Astrocyte of the hippocampus (primary cell): Measurements from ENCODE around the gene PTGDR2.

Experiments
- DNase-seq: peaks from one replicate; pipeline ENCODE4 v3.0.0; 2011; ENCODE audit warnings: low read depth, low spot score

The PTGDR2 gene

GRCh38 chr11:60874421-60875365, 18.9 kb upstream of the PTGDR2 start:
- no peak for DNase-seq

GRCh38 chr11:60873533-60873932, 17.8 kb upstream of the PTGDR2 start:
- no peak for DNase-seq

- DNase-seq = peak; percentile 76
These were observed 17.3 kb upstream of the PTGDR2 start for GRCh38 chr11:60872961-60873524.

- no peak for DNase-seq
These were observed 16.6 kb upstream of the PTGDR2 start for GRCh38 chr11:60872124-60872960.

GRCh38 chr11:60871378-60872061, 15.8 kb upstream of the PTGDR2 start:
- peak; percentile 57 for DNase-seq

GRCh38 chr11:60870733-60871377, 15.1 kb upstream of the PTGDR2 start:
- DNase-seq = no peak

GRCh38 chr11:60870276-60870675, 14.5 kb upstream of the PTGDR2 start:
- no peak for DNase-seq

GRCh38 chr11:60869451-60869825, 13.7 kb upstream of the PTGDR2 start:
- no peak for DNase-seq

GRCh38 chr11:60868682-60869450, 13.1 kb upstream of the PTGDR2 start:
- DNase-seq = no peak

- no peak for DNase-seq
These were observed 12.3 kb upstream of the PTGDR2 start for GRCh38 chr11:60867871-60868681.

- DNase-seq = no peak
These were observed 11.4 kb upstream of the PTGDR2 start, which contains the start of gene ZP1 for GRCh38 chr11:60866911-60867870. Gene ZP1 (plus strand): TSS chr11:60867542. CDS start chr11:60867562, 20 bp downstream.

- DNase-seq = no peak
These were observed 9.2 kb upstream of the PTGDR2 start for GRCh38 chr11:60864856-60865513.

- no peak for DNase-seq
These were observed 8.1 kb upstream of the PTGDR2 start for GRCh38 chr11:60863550-60864521.

GRCh38 chr11:60862171-60862570, 6.4 kb upstream of the PTGDR2 start:
- no peak for DNase-seq

GRCh38 chr11:60860943-60861342, 5.2 kb upstream of the PTGDR2 start:
- no peak for DNase-seq

GRCh38 chr11:60859616-60860250, 4.0 kb upstream of the PTGDR2 start:
- DNase-seq = no peak
